ENCODE results near the gene SAXO2.
"Not testable (repeated sequence)": the region's sequence is repeated elsewhere in the genome, so short reads cannot be mapped to it uniquely, and the experiment has no call there.

The SAXO2 gene

DNA sequence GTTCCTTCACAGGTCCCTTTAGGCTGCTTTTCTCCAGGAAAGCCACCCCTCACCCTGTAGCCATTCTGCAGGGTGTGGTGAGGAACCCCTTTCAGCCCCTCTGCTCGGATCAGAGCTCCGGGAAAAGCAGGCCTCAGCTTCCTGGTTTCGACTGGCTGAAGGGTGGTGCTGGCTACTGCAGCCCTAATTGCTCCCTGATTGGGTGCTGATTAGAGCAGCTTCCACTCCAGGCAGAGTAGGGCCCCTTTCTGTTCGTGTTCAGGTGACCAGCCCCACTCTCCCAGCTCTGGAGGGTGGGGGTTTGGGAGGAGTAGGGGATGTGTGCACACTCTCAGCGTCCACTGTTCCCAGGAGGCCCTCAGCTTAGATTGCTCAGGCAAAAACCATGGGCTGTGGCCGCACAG is 36.9 kb downstream of the SAXO2 start:
- H3K27ac Mint-ChIP-seq; H3K9me3 Mint-ChIP-seq; H3K4me1 Mint-ChIP-seq (ENCODE audit: low read depth); H3K36me3 Mint-ChIP-seq (ENCODE audit: low read depth); H3K4me3 Mint-ChIP-seq; intact Hi-C loops (cut with micrococcal nuclease): not testable (repeated sequence)
- H3K27me3 Mint-ChIP-seq: peaks cover 10% of the 10 kb centered on the region

DNA sequence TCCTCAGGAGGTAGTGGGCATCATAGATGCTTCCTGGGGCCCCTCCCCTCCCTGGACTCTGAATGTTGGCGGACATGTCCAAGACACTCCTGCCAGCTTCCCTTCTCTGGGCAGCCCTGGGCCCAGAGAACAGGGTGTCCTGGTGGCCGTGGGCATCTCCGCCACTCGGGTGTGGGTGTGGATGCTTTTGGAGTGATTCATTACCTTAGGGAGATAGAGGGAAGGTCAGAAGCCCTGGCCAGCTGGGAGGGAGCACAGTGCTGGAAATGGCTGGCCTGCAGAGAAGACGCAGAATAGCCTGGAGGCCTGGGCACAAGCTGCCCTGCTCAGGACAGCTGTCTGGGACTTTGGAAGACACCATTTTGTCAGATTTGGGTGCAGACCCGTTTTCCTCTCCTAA is 37.7 kb downstream of the SAXO2 start:
- H3K36me3 Mint-ChIP-seq (ENCODE audit: low read depth); H3K27ac Mint-ChIP-seq; H3K4me3 Mint-ChIP-seq; H3K9me3 Mint-ChIP-seq; H3K4me1 Mint-ChIP-seq (ENCODE audit: low read depth); intact Hi-C loops (cut with micrococcal nuclease): not testable (repeated sequence)
- peaks cover 10% of the 10 kb centered on the region for H3K27me3 Mint-ChIP-seq

- Mint-ChIP-seq H3K9me3 (no peaks in the 10 kb centered on the region), H3K36me3 (ENCODE audit: low read depth) (no peaks in the 10 kb centered on the region), H3K27me3 (peaks cover 10% of the 10 kb centered on the region), H3K4me1 (ENCODE audit: low read depth) (no peaks in the 10 kb centered on the region), H3K4me3 (no peak overlapping the region), H3K27ac (no peak overlapping the region)
- intact Hi-C loops (cut with micrococcal nuclease): no loop called here
Measured at GRCh38 chr15:82300883-82301282, 38.3 kb downstream of the SAXO2 start.

GRCh38 chr15:82301296-82302016 is 38.8 kb downstream of the SAXO2 start:
- intact Hi-C loops (cut with micrococcal nuclease): no loop called here
- Mint-ChIP-seq H3K4me3 (no peak overlapping the region), H3K4me1 (ENCODE audit: low read depth) (no peaks in the 10 kb centered on the region), H3K36me3 (ENCODE audit: low read depth) (no peaks in the 10 kb centered on the region), H3K9me3 (no peaks in the 10 kb centered on the region), H3K27me3 (peaks cover 10% of the 10 kb centered on the region), H3K27ac (no peak overlapping the region)

DNA sequence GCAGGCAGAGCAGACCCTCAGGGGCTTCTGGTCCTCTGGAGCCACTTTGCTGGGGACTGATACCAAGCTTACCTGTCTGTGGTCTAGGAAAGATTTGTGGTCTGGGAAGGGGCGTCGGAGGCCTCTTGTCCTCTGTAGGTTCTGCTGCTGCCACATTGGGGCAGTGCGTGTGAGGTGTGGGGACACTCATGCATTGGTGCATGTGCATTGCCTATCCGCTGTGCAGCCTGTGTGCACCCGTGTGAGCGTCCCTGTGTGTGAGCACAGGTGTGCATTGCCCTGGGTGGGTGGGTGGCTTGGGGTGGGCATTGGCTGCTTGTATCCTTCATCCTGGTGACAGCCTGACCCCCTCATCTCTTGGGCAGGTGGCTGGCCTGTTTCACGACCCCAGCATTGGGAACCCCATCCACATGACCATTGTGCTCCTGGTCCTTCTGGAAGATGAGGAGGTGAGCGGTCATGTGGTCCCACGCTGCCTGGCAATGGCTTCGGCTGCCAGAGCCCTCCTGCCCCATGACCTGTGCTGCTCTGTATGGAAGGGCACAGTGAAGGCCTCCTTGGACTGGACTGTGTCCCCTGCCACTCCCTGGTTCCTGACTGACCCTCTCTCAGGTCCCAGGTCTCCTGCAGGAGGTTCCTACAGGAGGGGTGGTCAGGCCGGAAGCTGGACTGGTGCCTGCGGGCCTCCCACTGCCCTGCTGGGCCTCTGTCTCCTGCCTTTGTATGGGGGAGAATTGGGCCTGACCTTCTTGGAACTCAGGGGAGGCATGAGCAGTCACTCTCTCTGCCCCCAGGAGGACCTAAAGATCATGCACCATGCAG is 41.5 kb downstream of the SAXO2 start:
- intact Hi-C loops (cut with micrococcal nuclease): no loop called here
- no peaks in the 10 kb centered on the region for H3K27me3 Mint-ChIP-seq
- no peak overlapping the region for H3K4me3 Mint-ChIP-seq
- no peaks in the 10 kb centered on the region for H3K9me3 Mint-ChIP-seq
- no peaks in the 10 kb centered on the region for H3K4me1 Mint-ChIP-seq (ENCODE audit: low read depth)
- H3K27ac Mint-ChIP-seq: no peak overlapping the region
- no peaks in the 10 kb centered on the region for H3K36me3 Mint-ChIP-seq (ENCODE audit: low read depth)

- no peaks in the 10 kb centered on the region for H3K4me1 Mint-ChIP-seq (ENCODE audit: low read depth)
- H3K36me3 Mint-ChIP-seq (ENCODE audit: low read depth): no peaks in the 10 kb centered on the region
- no peaks in the 10 kb centered on the region for H3K9me3 Mint-ChIP-seq
- intact Hi-C loops (cut with micrococcal nuclease): no loop called here
- H3K4me3 Mint-ChIP-seq: no peak overlapping the region
- no peak overlapping the region for H3K27ac Mint-ChIP-seq
- no peaks in the 10 kb centered on the region for H3K27me3 Mint-ChIP-seq
Measured at GRCh38 chr15:82304778-82305090, 42.1 kb downstream of the SAXO2 start.

GRCh38 chr15:82305621-82306048 is 43.0 kb downstream of the SAXO2 start:
- Mint-ChIP-seq H3K9me3 (peaks cover 4% of the 10 kb centered on the region), H3K4me3 (no peak overlapping the region), H3K27ac (no peak overlapping the region), H3K4me1 (ENCODE audit: low read depth) (no peaks in the 10 kb centered on the region), H3K36me3 (ENCODE audit: low read depth) (no peaks in the 10 kb centered on the region), H3K27me3 (peaks cover 3% of the 10 kb centered on the region)
- intact Hi-C loops (cut with micrococcal nuclease): no loop called here

GRCh38 chr15:82306791-82307713 is 44.4 kb downstream of the SAXO2 start:
- H3K27ac Mint-ChIP-seq: no peak overlapping the region
- no peak overlapping the region for H3K4me3 Mint-ChIP-seq
- no peaks in the 10 kb centered on the region for H3K36me3 Mint-ChIP-seq (ENCODE audit: low read depth)
- H3K9me3 Mint-ChIP-seq: peaks cover 9% of the 10 kb centered on the region
- no peaks in the 10 kb centered on the region for H3K4me1 Mint-ChIP-seq (ENCODE audit: low read depth)
- intact Hi-C loops (cut with micrococcal nuclease): no loop called here
- H3K27me3 Mint-ChIP-seq: peaks cover 3% of the 10 kb centered on the region

DNA sequence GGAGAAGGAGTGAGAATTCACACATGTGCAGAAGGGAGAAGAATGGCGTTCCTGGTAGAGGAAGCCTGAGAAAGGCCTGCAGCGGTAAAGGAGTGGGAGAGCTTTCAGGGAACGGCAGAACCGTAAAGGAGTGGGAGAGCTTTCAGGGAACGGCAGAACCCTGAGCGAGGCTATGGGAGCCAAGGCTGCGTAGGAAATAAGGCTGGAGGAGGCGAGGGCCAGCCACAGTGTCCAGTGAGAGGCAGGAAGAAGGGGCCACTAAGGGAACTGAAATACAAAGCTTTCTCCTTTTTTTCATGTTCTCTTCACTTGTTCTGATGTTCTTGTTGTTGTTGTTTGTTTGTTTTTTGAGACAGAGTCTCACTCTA is 45.1 kb downstream of the SAXO2 start:
- Mint-ChIP-seq H3K36me3 (ENCODE audit: low read depth) (no peaks in the 10 kb centered on the region), H3K4me1 (ENCODE audit: low read depth) (no peaks in the 10 kb centered on the region), H3K9me3 (peaks cover 9% of the 10 kb centered on the region), H3K27ac (no peak overlapping the region), H3K27me3 (peaks cover 3% of the 10 kb centered on the region), H3K4me3 (no peak overlapping the region)
- intact Hi-C loops (cut with micrococcal nuclease): no loop called here

GRCh38 chr15:82309802-82310201 is 47.2 kb downstream of the SAXO2 start:
- no peak overlapping the region for H3K4me3 Mint-ChIP-seq
- no peaks in the 10 kb centered on the region for H3K36me3 Mint-ChIP-seq (ENCODE audit: low read depth)
- H3K4me1 Mint-ChIP-seq (ENCODE audit: low read depth): no peaks in the 10 kb centered on the region
- intact Hi-C loops (cut with micrococcal nuclease): no loop called here
- H3K9me3 Mint-ChIP-seq: peaks cover 9% of the 10 kb centered on the region
- H3K27ac Mint-ChIP-seq: no peak overlapping the region
- H3K27me3 Mint-ChIP-seq: peaks cover 3% of the 10 kb centered on the region

DNA sequence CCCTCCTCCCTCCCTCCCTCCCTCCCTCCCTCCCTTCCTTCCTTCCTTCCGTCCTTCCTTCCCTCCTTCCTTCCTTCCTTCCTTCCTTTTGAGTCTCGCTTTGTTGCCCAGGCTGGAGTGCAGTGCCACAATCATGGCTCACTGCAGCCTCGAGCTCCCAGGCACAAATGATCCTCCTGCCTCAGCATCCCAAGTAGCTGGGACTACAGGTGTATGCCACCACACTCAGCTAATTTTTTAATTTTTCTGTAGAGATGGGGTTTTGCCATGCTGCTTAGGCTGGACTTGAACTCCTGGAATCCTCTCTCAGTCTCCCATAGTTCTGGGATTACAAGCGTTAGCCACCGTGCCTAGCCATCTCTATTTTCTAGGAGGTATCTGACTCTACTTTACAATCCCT is 48.7 kb downstream of the SAXO2 start:
- H3K36me3 Mint-ChIP-seq (ENCODE audit: low read depth); H3K27ac Mint-ChIP-seq; H3K4me1 Mint-ChIP-seq (ENCODE audit: low read depth); intact Hi-C loops (cut with micrococcal nuclease); H3K4me3 Mint-ChIP-seq; H3K27me3 Mint-ChIP-seq; H3K9me3 Mint-ChIP-seq: not testable (repeated sequence)

GRCh38 chr15:82312586-82313349 is 50.1 kb downstream of the SAXO2 start:
- H3K9me3 Mint-ChIP-seq: peaks cover 9% of the 10 kb centered on the region
- H3K36me3 Mint-ChIP-seq (ENCODE audit: low read depth): no peaks in the 10 kb centered on the region
- H3K27me3 Mint-ChIP-seq: peaks cover 3% of the 10 kb centered on the region
- intact Hi-C loops (cut with micrococcal nuclease): no loop called here
- H3K27ac Mint-ChIP-seq: no peak overlapping the region
- H3K4me1 Mint-ChIP-seq (ENCODE audit: low read depth): no peaks in the 10 kb centered on the region
- H3K4me3 Mint-ChIP-seq: no peak overlapping the region

DNA sequence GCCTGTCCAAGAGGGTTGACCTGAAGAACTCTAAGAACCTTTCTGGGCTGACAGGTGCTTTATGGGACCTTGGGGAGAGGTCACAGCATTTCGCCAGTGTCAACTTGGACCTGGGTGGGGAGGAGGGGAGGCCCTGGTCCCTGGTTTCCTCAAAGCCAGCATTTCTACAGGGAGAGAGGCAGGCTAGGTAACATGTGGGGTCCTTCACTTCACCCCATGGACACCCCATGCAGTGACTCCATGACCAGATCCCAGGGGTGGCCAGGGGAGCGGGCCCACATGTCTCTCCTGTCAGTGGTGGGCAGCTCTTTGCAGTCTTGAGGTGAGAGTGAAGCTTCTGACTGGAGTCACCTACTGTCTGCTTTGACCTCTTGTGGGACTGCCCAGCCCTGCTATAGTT is 50.8 kb downstream of the SAXO2 start:
- Mint-ChIP-seq H3K27me3 (peaks cover 3% of the 10 kb centered on the region), H3K9me3 (peaks cover 9% of the 10 kb centered on the region), H3K4me3 (no peak overlapping the region), H3K27ac (no peak overlapping the region), H3K36me3 (ENCODE audit: low read depth) (no peaks in the 10 kb centered on the region), H3K4me1 (ENCODE audit: low read depth) (no peaks in the 10 kb centered on the region)
- intact Hi-C loops (cut with micrococcal nuclease): no loop called here
